Tibial nerve (tissue), 4 donors: ENCODE results near the gene PCBP4.

Experiments
- EP300 ChIP-seq, 2 donors: sonication (generic); formaldehyde crosslinking; IDR thresholded peaks; one replicate each; pipeline ENCODE4 v1.6.1; 2017; ENCODE audit warnings: antibody characterized with exemption in 2 of 2, mild to moderate bottlenecking in 1 of 2
- POLR2A ChIP-seq, 2 donors: fragments of 450-650 bp; IDR thresholded peaks; one replicate each; pipeline ENCODE4 v1.6.1; 2017; ENCODE audit warnings: antibody characterized with exemption in 2 of 2, mild to moderate bottlenecking in 2 of 2, moderate library complexity in 2 of 2
- TF ChIP-seq, protein P1 (sequence below), 5 experiments: fragments of 200-600 bp in 3 of 5; fragments of 450-650 bp in 2 of 5; sonication (generic) in 3 of 5; IDR thresholded peaks; one replicate each; pipeline ENCODE4 v1.5.1; 2016 to 2019; ENCODE audit warnings: antibody characterized with exemption in 5 of 5, mild to moderate bottlenecking in 3 of 5, moderate library complexity in 2 of 5

GRCh38 chr3:51955175-51955892 lies 11.9 kb downstream of the PCBP4 start, which contains the start of gene GPR62:
- TF ChIP-seq, protein P1, sequence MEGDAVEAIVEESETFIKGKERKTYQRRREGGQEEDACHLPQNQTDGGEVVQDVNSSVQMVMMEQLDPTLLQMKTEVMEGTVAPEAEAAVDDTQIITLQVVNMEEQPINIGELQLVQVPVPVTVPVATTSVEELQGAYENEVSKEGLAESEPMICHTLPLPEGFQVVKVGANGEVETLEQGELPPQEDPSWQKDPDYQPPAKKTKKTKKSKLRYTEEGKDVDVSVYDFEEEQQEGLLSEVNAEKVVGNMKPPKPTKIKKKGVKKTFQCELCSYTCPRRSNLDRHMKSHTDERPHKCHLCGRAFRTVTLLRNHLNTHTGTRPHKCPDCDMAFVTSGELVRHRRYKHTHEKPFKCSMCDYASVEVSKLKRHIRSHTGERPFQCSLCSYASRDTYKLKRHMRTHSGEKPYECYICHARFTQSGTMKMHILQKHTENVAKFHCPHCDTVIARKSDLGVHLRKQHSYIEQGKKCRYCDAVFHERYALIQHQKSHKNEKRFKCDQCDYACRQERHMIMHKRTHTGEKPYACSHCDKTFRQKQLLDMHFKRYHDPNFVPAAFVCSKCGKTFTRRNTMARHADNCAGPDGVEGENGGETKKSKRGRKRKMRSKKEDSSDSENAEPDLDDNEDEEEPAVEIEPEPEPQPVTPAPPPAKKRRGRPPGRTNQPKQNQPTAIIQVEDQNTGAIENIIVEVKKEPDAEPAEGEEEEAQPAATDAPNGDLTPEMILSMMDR (IDR thresholded peaks at IDR 0.05), result no peak
- TF ChIP-seq POLR2A (IDR thresholded peaks at IDR 0.05) (no peak), EP300 (IDR thresholded peaks at IDR 0.05) (no peak)
